Peyer's patch (tissue), 4 donors: ENCODE results near the gene ORAI3. TPM values are rescaled to one million over a fixed set of nuclear protein-coding genes. Genes with fewer than 3 reads are reported as not detected.

Experiments
- DNase-seq, 3 donors: peaks; one replicate each; pipeline ENCODE4 v3.0.0-alpha.2; 2017 to 2019
- H3K27ac ChIP-seq, 4 donors: fragments of 200-600 bp; sonication (generic); one replicate each; pipeline ENCODE4 v1.5.1; 2016 to 2019
- H3K27me3 ChIP-seq, 2 donors: fragments of 200-600 bp; sonication (generic); one replicate each; pipeline ENCODE4 v1.5.1; 2019
- H3K36me3 ChIP-seq, 3 donors: fragments of 200-600 bp; sonication (generic); one replicate each; pipeline ENCODE4 v1.5.1; 2016 to 2019
- H3K4me1 ChIP-seq, 4 donors: fragments of 200-600 bp; sonication (generic); one replicate each; pipeline ENCODE4 v1.5.1; 2016 to 2019
- H3K4me3 ChIP-seq, 4 donors: fragments of 200-600 bp; sonication (generic); 1 replicate in 3 of 4; 2 replicates in 1 of 4; pipeline ENCODE4 v1.5.1; 2016 to 2019; ENCODE audit warnings: mild to moderate bottlenecking in 1 of 4
- H3K9me3 ChIP-seq, 4 donors: fragments of 200-600 bp; sonication (generic); one replicate each; pipeline ENCODE4 v1.5.1; 2016 to 2019; ENCODE audit warnings: mild to moderate bottlenecking in 1 of 4
- POLR2A ChIP-seq, 2 donors: fragments of 450-650 bp; IDR thresholded peaks; one replicate each; pipeline ENCODE4 v1.5.1; 2017; ENCODE audit warnings: antibody characterized with exemption in 2 of 2, mild to moderate bottlenecking in 2 of 2, moderate library complexity in 2 of 2
- total RNA-seq, 4 donors: library from RNA; depleted of rRNA; stranded (reverse); fragments of >200 nt; gene quantifications; one replicate each; pipeline ENCODE4 v1.1.0, GENCODE V29; 2016
- TF ChIP-seq, protein P1 (sequence below), 6 experiments: fragments of 450-650 bp in 4 of 6; fragments of 200-600 bp in 2 of 6; sonication (generic) in 1 of 6; IDR thresholded peaks; one replicate each; pipeline ENCODE4 v1.5.1; 2017 to 2019; ENCODE audit warnings: antibody characterized with exemption in 6 of 6, mild to moderate bottlenecking in 3 of 6, moderate library complexity in 1 of 6

Gene ORAI3
- total RNA-seq, 4 donors from 2014 or later, result 10.7 to 25.0 (median 20.3) TPM

DNA sequence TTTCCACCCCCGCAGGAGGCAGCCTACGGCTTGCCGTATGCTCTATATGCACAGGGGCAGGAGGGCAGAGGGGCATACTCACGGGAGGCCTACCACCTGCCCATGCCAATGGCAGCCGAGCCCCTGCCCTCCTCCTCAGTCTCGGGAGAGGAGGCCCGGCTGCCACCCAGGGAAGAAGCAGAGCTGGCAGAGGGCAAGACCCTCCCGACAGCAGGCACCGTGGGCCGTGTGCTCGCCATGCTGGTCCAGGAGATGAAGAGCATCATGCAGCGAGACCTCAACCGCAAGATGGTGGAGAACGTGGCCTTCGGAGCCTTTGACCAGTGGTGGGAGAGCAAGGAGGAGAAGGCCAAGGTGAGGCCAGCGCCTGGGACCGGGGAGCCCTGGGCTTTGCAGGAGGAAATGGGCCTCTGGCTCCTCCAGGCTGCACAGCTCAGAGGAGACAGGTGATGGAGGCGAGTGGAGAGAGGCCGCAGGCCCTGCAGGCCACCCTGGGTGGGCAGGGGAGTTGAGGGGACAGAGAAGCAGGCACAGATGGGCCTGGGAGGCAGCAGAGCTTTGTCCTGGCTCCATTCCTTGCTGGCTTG is 17.3 kb downstream of the ORAI3 start:
- no peaks in the 10 kb centered on the region for H3K9me3 ChIP-seq
- H3K4me3 ChIP-seq, result no peak overlapping the region
- H3K4me1 ChIP-seq, result no peaks in the 10 kb centered on the region
- peaks cover 0 to 98% (median 0%) of the 10 kb centered on the region in 3 donors for H3K36me3 ChIP-seq
- no peak for DNase-seq
- no peak overlapping the region for H3K27ac ChIP-seq
- TF ChIP-seq, protein P1, sequence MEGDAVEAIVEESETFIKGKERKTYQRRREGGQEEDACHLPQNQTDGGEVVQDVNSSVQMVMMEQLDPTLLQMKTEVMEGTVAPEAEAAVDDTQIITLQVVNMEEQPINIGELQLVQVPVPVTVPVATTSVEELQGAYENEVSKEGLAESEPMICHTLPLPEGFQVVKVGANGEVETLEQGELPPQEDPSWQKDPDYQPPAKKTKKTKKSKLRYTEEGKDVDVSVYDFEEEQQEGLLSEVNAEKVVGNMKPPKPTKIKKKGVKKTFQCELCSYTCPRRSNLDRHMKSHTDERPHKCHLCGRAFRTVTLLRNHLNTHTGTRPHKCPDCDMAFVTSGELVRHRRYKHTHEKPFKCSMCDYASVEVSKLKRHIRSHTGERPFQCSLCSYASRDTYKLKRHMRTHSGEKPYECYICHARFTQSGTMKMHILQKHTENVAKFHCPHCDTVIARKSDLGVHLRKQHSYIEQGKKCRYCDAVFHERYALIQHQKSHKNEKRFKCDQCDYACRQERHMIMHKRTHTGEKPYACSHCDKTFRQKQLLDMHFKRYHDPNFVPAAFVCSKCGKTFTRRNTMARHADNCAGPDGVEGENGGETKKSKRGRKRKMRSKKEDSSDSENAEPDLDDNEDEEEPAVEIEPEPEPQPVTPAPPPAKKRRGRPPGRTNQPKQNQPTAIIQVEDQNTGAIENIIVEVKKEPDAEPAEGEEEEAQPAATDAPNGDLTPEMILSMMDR (IDR thresholded peaks at IDR 0.05), result no peak
- no peak for TF ChIP-seq POLR2A (IDR thresholded peaks at IDR 0.05)
- no peaks in the 10 kb centered on the region for H3K27me3 ChIP-seq

DNA sequence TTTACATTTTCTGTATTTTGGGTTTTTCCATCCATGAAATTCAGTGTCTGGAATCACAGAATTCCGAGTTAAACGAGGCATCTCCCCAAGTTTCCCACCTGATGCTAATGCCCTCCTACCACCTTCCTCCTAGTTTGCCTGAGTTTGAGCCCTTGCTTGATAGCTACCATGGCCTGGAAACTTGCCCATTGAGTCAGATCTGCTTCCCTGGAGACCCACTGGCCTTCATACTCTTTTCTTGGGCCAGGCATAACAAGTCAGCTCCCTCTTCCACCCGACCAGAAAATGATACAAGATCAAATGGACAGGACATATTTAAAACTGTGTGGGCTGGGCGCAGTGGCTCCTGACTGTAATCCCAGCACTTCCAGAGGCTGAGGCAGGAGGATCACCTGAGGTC is 18.9 kb downstream of the ORAI3 start:
- H3K36me3 ChIP-seq, result peaks cover 0 to 98% (median 0%) of the 10 kb centered on the region in 3 donors
- TF ChIP-seq POLR2A (IDR thresholded peaks at IDR 0.05), result no peak
- TF ChIP-seq, protein P1 (IDR thresholded peaks at IDR 0.05), result no peak
- no peaks in the 10 kb centered on the region for H3K4me1 ChIP-seq
- no peak for DNase-seq
- H3K9me3 ChIP-seq, result no peaks in the 10 kb centered on the region
- no peak overlapping the region for H3K27ac ChIP-seq
- no peak overlapping the region for H3K4me3 ChIP-seq
- H3K27me3 ChIP-seq, result no peaks in the 10 kb centered on the region

DNA sequence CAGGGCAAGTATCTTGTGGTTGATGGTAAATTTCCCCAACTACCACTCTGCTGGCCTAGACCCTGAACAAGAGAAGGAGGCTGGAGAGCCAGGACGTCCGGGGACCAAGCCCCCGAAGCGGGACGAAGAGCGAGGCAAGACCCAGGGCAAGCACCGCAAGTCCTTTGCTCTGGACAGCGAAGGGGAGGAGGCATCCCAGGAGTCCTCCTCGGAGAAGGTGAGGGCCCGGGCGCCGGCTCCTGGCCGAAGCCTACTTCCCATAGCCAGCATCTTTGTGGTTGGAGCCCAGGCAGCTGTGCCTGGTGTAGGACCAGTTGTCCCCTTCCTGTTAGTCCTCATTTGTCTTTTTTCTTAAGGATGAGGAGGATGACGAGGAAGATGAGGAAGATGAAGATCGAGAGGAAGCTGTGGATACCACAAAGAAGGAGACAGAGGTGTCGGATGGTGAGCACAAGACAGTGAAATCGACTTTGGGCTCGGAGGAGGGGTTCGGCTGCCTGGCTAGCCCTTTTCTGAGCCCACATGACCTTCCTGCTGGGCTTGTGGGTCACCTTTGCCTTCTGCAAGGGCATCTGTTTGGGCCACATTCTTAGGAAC is 20.5 kb downstream of the ORAI3 start:
- H3K9me3 ChIP-seq, result no peaks in the 10 kb centered on the region
- no peak for DNase-seq
- H3K4me1 ChIP-seq, result no peaks in the 10 kb centered on the region
- no peak for TF ChIP-seq POLR2A (IDR thresholded peaks at IDR 0.05)
- TF ChIP-seq, protein P1 (IDR thresholded peaks at IDR 0.05), result no peak
- no peak overlapping the region for H3K27ac ChIP-seq
- peaks cover 0 to 98% (median 0%) of the 10 kb centered on the region in 3 donors for H3K36me3 ChIP-seq
- no peak overlapping the region for H3K4me3 ChIP-seq
- H3K27me3 ChIP-seq, result no peaks in the 10 kb centered on the region

DNA sequence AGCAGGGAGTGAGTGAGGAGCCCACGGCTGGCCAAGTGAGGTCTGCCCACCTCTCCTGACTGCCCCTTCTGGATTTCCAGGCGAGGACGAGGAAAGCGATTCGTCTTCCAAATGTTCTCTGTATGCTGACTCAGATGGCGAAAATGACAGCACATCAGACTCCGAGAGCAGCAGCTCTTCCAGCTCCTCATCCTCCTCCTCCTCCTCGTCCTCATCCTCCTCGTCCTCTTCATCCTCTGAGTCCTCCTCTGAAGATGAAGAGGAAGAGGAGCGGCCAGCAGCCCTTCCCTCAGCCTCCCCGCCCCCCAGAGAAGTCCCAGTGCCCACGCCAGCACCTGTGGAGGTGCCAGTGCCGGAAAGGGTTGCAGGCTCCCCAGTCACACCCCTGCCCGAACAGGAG is 22.4 kb downstream of the ORAI3 start:
- TF ChIP-seq POLR2A (IDR thresholded peaks at IDR 0.05), result no peak
- TF ChIP-seq, protein P1 (IDR thresholded peaks at IDR 0.05), result no peak
- peaks cover 0 to 96% (median 0%) of the 10 kb centered on the region in 3 donors for H3K36me3 ChIP-seq
- no peak overlapping the region for H3K4me3 ChIP-seq
- no peak for DNase-seq
- H3K27me3 ChIP-seq, result no peaks in the 10 kb centered on the region
- H3K27ac ChIP-seq, result no peak overlapping the region
- no peaks in the 10 kb centered on the region for H3K4me1 ChIP-seq
- H3K9me3 ChIP-seq, result no peaks in the 10 kb centered on the region

DNA sequence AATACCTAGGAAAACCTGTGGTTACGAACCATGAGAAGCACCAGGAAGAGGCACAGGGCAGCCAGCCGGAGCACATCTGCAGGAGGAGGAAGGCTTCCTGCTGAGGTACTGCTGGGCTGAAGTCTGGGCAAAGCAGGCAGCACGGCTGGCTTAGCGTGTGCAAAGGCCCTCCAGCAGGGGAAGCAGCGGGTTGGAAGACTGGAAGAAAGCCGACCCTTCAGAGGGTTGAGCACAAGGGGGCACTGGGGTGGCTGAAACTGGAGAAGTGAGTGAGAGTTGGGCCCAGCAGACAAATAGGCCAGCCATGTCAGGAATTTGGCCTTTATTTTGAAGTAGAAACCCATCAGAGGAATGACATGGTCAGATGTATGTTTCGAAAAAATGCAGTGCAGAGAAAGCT is 24.0 kb downstream of the ORAI3 start:
- TF ChIP-seq, protein P1 (IDR thresholded peaks at IDR 0.05), result no peak
- no peak for TF ChIP-seq POLR2A (IDR thresholded peaks at IDR 0.05)
- peaks cover 0 to 95% (median 0%) of the 10 kb centered on the region in 3 donors for H3K36me3 ChIP-seq

More for the DNA sequence above, 24.0 kb downstream of the ORAI3 start:
- DNase-seq, result no peak
- no peaks in the 10 kb centered on the region for H3K27me3 ChIP-seq
- no peaks in the 10 kb centered on the region for H3K9me3 ChIP-seq
- no peak overlapping the region for H3K4me3 ChIP-seq
- H3K27ac ChIP-seq, result no peak overlapping the region
- no peaks in the 10 kb centered on the region for H3K4me1 ChIP-seq
